WERI-Rb-1 (cell line): ENCODE results near the gene SHC3.
"Not testable (repeated sequence)": the region's sequence is repeated elsewhere in the genome, so short reads cannot be mapped to it uniquely, and the experiment has no call there.

Source experiments
- DNase-seq: peaks from one replicate; pipeline ENCODE4 v3.0.0-alpha.2; 2020
- H3K27ac ChIP-seq: fragments of 250-450 bp; sonication (Bioruptor Pico); 2 replicates; pipeline ENCODE4 v1.5.1; 2020; ENCODE audit warnings: mild to moderate bottlenecking, moderate library complexity
- H3K27me3 ChIP-seq: fragments of 250-450 bp; sonication (Bioruptor Pico); 2 replicates; pipeline ENCODE4 v1.5.1; 2021; ENCODE audit warnings: mild to moderate bottlenecking, low read depth, moderate library complexity; ENCODE audit not compliant: insufficient read depth, severe bottlenecking
- H3K36me3 ChIP-seq: fragments of 250-450 bp; sonication (Bioruptor Pico); 2 replicates; pipeline ENCODE4 v1.5.1; 2020; ENCODE audit warnings: mild to moderate bottlenecking, moderate library complexity
- H3K4me3 ChIP-seq: 2 replicates; pipeline ENCODE4 v1.5.1; 2011; ENCODE audit warnings: low read depth, mild to moderate bottlenecking, control low read depth, low read length
- H3K9me3 ChIP-seq: fragments of 250-450 bp; sonication (Bioruptor Pico); 2 replicates; pipeline ENCODE4 v1.5.1; 2021; ENCODE audit warnings: mild to moderate bottlenecking, moderate library complexity; ENCODE audit not compliant: severe bottlenecking
- TF ChIP-seq, protein P1 (sequence below): IDR thresholded peaks from 2 replicates; pipeline ENCODE4 v1.5.1; 2011; ENCODE audit warnings: low read depth, mild to moderate bottlenecking, control low read depth, inconsistent platforms, low read length

SHC3 gene

GRCh38 chr9:89212171-89212570 is 33.6 kb upstream of the SHC3 start:
- no peaks in the 10 kb centered on the region for H3K9me3 ChIP-seq
- TF ChIP-seq, protein P1, sequence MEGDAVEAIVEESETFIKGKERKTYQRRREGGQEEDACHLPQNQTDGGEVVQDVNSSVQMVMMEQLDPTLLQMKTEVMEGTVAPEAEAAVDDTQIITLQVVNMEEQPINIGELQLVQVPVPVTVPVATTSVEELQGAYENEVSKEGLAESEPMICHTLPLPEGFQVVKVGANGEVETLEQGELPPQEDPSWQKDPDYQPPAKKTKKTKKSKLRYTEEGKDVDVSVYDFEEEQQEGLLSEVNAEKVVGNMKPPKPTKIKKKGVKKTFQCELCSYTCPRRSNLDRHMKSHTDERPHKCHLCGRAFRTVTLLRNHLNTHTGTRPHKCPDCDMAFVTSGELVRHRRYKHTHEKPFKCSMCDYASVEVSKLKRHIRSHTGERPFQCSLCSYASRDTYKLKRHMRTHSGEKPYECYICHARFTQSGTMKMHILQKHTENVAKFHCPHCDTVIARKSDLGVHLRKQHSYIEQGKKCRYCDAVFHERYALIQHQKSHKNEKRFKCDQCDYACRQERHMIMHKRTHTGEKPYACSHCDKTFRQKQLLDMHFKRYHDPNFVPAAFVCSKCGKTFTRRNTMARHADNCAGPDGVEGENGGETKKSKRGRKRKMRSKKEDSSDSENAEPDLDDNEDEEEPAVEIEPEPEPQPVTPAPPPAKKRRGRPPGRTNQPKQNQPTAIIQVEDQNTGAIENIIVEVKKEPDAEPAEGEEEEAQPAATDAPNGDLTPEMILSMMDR = no peak
- H3K27ac ChIP-seq = no peak overlapping the region
- no peaks in the 10 kb centered on the region for H3K27me3 ChIP-seq
- H3K4me3 ChIP-seq = no peak overlapping the region
- no peak for DNase-seq
- no peaks in the 10 kb centered on the region for H3K36me3 ChIP-seq

GRCh38 chr9:89209311-89209710 is 30.7 kb upstream of the SHC3 start:
- H3K27ac ChIP-seq, H3K27me3 ChIP-seq, DNase-seq, H3K4me3 ChIP-seq, H3K9me3 ChIP-seq, H3K36me3 ChIP-seq: not testable (repeated sequence)

- no peaks in the 10 kb centered on the region for H3K27me3 ChIP-seq
- no peaks in the 10 kb centered on the region for H3K9me3 ChIP-seq
- H3K4me3 ChIP-seq = no peak overlapping the region
- no peak for DNase-seq
- H3K36me3 ChIP-seq = no peaks in the 10 kb centered on the region
- TF ChIP-seq, protein P1 = no peak
- H3K27ac ChIP-seq = no peak overlapping the region
Observed at GRCh38 chr9:89207026-89207425, 28.4 kb upstream of the SHC3 start.

DNA sequence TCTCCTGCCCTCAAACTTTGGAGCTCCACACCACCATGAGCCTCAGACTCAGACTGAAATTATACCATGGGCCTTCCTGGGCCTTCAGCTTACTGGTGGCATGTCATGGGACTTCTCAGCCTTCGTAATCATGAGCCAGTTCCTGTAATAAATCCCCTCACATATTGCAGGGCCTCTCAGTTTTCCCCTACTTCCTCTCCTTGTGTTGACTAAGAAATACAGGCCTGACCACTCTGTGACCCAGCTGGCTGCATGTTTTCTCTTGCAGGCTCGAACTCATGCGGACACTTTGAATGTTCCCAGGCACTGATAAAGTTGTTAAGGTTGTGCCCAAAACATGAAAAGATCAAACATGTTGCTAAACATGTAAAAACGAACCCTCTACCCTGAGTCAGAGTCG is 26.2 kb upstream of the SHC3 start:
- Histone ChIP-seq H3K27ac (no peak overlapping the region), H3K36me3 (no peaks in the 10 kb centered on the region), H3K27me3 (no peaks in the 10 kb centered on the region), H3K9me3 (peaks cover 2% of the 10 kb centered on the region), H3K4me3 (no peak overlapping the region)
- DNase-seq = no peak
- TF ChIP-seq, protein P1 = no peak

DNA sequence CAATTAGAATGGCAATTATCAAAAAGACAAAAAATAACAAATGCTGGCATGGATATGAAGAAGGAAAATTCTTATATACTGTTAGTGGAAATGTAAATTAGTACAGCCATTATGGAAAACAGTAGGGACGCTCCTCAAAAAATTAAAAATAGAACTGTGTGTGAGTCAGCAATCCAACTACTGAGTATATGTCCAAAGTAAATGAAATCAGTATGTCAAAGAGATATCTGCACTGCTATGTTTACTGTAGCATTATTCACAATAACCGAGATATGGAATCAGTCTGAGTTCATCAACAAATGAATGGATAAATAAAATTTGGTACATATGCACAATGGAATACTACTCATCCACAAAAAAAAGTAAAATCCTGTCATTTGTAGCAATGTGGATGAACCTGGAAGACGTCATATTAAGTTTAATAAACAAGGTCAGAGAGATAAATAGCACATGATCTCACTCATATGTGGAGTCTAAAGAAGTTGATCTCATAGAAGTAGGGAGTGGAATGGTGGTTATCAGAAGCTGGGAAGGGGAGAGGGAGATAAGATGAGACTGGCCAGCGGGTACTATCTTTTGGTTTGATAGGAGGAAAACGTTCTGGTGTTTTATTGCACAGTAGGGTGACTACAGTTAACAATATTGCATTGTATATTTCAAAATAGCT is 16.6 kb upstream of the SHC3 start:
- peaks cover 2% of the 10 kb centered on the region for H3K9me3 ChIP-seq
- H3K27me3 ChIP-seq = no peaks in the 10 kb centered on the region
- TF ChIP-seq, protein P1 = no peak
- no peak overlapping the region for H3K4me3 ChIP-seq
- no peak overlapping the region for H3K27ac ChIP-seq
- no peaks in the 10 kb centered on the region for H3K36me3 ChIP-seq
- DNase-seq = no peak

DNA sequence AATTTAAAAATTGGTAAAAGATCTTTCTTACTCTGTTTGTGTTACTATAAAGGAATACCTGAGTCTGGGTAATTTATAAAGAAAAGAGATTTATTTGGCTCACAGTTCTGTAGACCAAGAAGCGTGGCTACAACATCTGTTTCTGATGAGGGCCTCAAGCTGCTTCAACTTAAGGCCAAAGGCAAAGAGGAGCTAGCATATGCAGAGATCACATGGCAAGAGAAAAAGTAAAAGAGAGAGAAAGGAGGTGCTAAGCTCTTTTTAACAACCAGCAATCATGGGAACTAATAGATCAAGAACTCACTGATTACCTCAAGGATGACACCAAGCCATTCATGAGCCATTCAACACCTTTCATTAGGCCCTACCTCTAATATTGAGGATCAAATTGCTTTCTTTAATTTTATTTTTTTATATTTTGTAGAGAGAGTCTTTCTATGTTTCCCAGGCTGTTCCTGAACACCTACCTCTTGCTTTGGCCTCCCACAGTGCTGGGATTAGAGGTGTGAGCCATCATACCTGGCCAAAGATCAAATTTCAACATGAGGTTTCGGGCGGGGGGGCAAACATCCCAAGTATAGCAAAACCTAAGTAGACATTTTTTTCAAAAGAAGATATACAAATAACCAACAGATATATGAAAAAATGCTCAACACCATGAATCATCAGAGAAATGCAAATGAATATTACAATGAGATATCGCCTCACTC is 16.0 kb upstream of the SHC3 start:
- Histone ChIP-seq H3K27ac (no peak overlapping the region), H3K9me3 (no peaks in the 10 kb centered on the region), H3K27me3 (no peaks in the 10 kb centered on the region), H3K4me3 (no peak overlapping the region), H3K36me3 (no peaks in the 10 kb centered on the region)
- no peak for DNase-seq
- TF ChIP-seq, protein P1 = no peak
